K562 (cell line): ENCODE measurements around the gene TRABD. TPM values are rescaled to one million over a fixed set of nuclear protein-coding genes. Genes with fewer than 3 reads are reported as not detected.

ENCODE experiments used
- ATAC-seq: fragments of 200-7000 bp; cut with Tn5 transposase; 3 replicates; pipeline ENCODE4 v1.9.1; 2020; ENCODE audit warnings: moderate library complexity
- BruUV-seq: library from RNA; stranded (reverse); fragments of 400-500 nt; replicated peaks from 2 replicates; lab custom pipeline; 2021; lab: Mats Ljungman, UMichigan
- CTCF ChIA-PET: fragments of 300-600 bp; formaldehyde crosslinking; extraction: SDS; loops from one replicate; lab custom pipeline; 2021; ENCODE audit warnings: low intra/inter-chr PET ratio; lab: Yijun Ruan, JAX
- POLR2A ChIA-PET: fragments of 300-600, 350-650 bp; sonication (Branson Sonifier 250); formaldehyde crosslinking; extraction: SDS; loops from one replicate; lab custom pipeline; 2021; ENCODE audit warnings: antibody characterized with exemption, inconsistent platforms; lab: Yijun Ruan, JAX
- DNase-seq, 4 experiments: peaks; one replicate each; pipeline versions ENCODE4 v3.0.0 to v3.0.0-alpha.2; 2011 to 2018; ENCODE audit warnings: low spot score in 3 of 4, mixed read lengths in 3 of 4; ENCODE audit errors: extremely low read depth in 1 of 4
- FAIRE-seq: peaks from 2 replicates; lab custom pipeline; 2011; peaks lifted over from hg19 to GRCh38; lab: Jason Lieb, UNC
- H2AFZ ChIP-seq: 2 replicates; pipeline ENCODE4 v1.6.0; 2011; ENCODE audit warnings: low read depth, low read length, control low read depth, inconsistent platforms
- H3K27ac ChIP-seq: fragments of 200-600 bp; 3 replicates; pipeline ENCODE4 v1.8.0; 2011; ENCODE audit warnings: low read depth, mild to moderate bottlenecking, control low read depth, inconsistent platforms, low read length, moderate library complexity, mixed read lengths; ENCODE audit errors: extremely low read depth
- H3K27me3 ChIP-seq, 2 experiments: fragments of 300-600 bp in 1 of 2; 2 replicates in 1 of 2; 3 replicates in 1 of 2; pipeline versions ENCODE4 v1.6.0 to v1.8.0; 2011; ENCODE audit warnings: inconsistent platforms in 2 of 2, low read length in 2 of 2, mild to moderate bottlenecking in 1 of 2, mixed read lengths in 1 of 2, moderate library complexity in 1 of 2; ENCODE audit not compliant: control insufficient read depth in 2 of 2, insufficient read depth in 2 of 2
- H3K36me3 ChIP-seq: fragments of 300-600 bp; 3 replicates; pipeline ENCODE4 v1.8.0; 2011; ENCODE audit warnings: mild to moderate bottlenecking, low read length, inconsistent platforms; ENCODE audit not compliant: control insufficient read depth, insufficient read depth
- H3K4me1 ChIP-seq, 2 experiments: fragments of 200-600 bp in 1 of 2; replicated peaks in 1 of 2; 2 replicates in 1 of 2; 3 replicates in 1 of 2; pipeline versions ENCODE4 v1.5.1 to v1.8.0; 2011; ENCODE audit warnings: inconsistent platforms in 2 of 2, low read length in 2 of 2, mild to moderate bottlenecking in 1 of 2, mixed read lengths in 1 of 2, moderate library complexity in 1 of 2; ENCODE audit not compliant: control insufficient read depth in 2 of 2, insufficient read depth in 2 of 2
- H3K4me2 ChIP-seq: 2 replicates; pipeline ENCODE4 v1.6.1; 2011; ENCODE audit warnings: low read length, control low read depth, inconsistent platforms, mixed read lengths; ENCODE audit not compliant: insufficient read depth
- H3K4me3 ChIP-seq: fragments of 200-600 bp; sonication (generic), shearing (Covaris generic); 2 replicates; pipeline ENCODE4 v1.5.1; 2016; ENCODE audit warnings: control low read depth, inconsistent platforms
- H3K79me2 ChIP-seq: fragments of 200-600 bp; 3 replicates; pipeline ENCODE4 v1.8.0; 2011; ENCODE audit warnings: low read length, inconsistent platforms; ENCODE audit not compliant: control insufficient read depth, insufficient read depth
- H3K9ac ChIP-seq, 2 experiments: 2 replicates each; pipeline versions ENCODE4 v1.6.0 to v1.6.1; 2011; ENCODE audit warnings: low read depth in 2 of 2, low read length in 2 of 2, control low read depth in 1 of 2, inconsistent platforms in 1 of 2, mild to moderate bottlenecking in 1 of 2, mixed read lengths in 1 of 2; ENCODE audit not compliant: insufficient read depth in 1 of 2
- H3K9me1 ChIP-seq: one replicate; pipeline ENCODE4 v1.6.0; 2011; ENCODE audit warnings: inconsistent platforms, mild to moderate bottlenecking, low read length, moderate library complexity; ENCODE audit not compliant: control insufficient read depth, insufficient read depth
- H3K9me3 ChIP-seq: replicated peaks from 2 replicates; pipeline ENCODE4 v1.5.1; 2011; ENCODE audit warnings: low read depth, low read length, inconsistent platforms; ENCODE audit not compliant: control insufficient read depth, insufficient read depth
- H4K20me1 ChIP-seq: replicated peaks from 2 replicates; pipeline ENCODE4 v1.6.1; 2011; ENCODE audit warnings: low read length, inconsistent platforms, mixed read lengths; ENCODE audit not compliant: control insufficient read depth, insufficient read depth
- RBFOX2 ChIP-seq: fragments of 200-400 bp; formaldehyde crosslinking; IDR thresholded peaks from 2 replicates; pipeline ENCODE4 v1.6.1; 2017; ENCODE audit warnings: low read depth, mild to moderate bottlenecking, low read length, moderate library complexity
- WGBS: fragments of 100-300 bp; shearing (Covaris generic); methylation state at CpG from one replicate; pipeline ENCODE4 v1.1.6; 2016; ENCODE audit warnings: low coverage, mixed read lengths; ENCODE audit not compliant: insufficient coverage; ENCODE audit errors: missing lambda C conversion rate; 5-methylcytosine and 5-hydroxymethylcytosine counted together
- in situ Hi-C: fragments of 300-500 bp; cut with MboI; formaldehyde crosslinking; loops from 4 replicates; pipeline ENCODE4 v1.15.0; 2018; ENCODE audit warnings: inconsistent platforms, mixed read lengths
- intact Hi-C: fragments of 100-400 bp; cut with micrococcal nuclease; formaldehyde crosslinking; loops from 2 replicates; pipeline ENCODE4 v1.14.2; 2022
- polyA plus RNA-seq, 8 experiments: library from polyadenylated mRNA; depleted of rRNA in 4 of 8; stranded (reverse) in 5 of 8; unstranded in 3 of 8; fragments of >200 nt; fragmentation: Nextera tagmentation in 2 of 8; fragmentation: Illumina TruSeq in 1 of 8; extraction: Ambion mirVana in 2 of 8; extraction: Trizol in 1 of 8; gene quantifications; 2 replicates each; pipeline versions ENCODE4 v1.2.1 to v1.2.3, GENCODE V29; 2011 to 2014; ENCODE audit warnings: inconsistent platforms in 1 of 8, missing spikeins in 1 of 8
- total RNA-seq, 7 experiments: library from RNA; depleted of rRNA in 6 of 7; stranded (reverse); fragments of >200 nt in 6 of 7; fragmentation: Illumina TruSeq in 2 of 7; extraction: Trizol in 2 of 7; gene quantifications; 2 replicates each; pipeline versions ENCODE4 v1.2.1 to v1.2.3, GENCODE V29; 2011 to 2021; ENCODE audit warnings: low replicate concordance in 1 of 7
- TF ChIP-seq, protein P1 (sequence below): sonication (generic); formaldehyde crosslinking; IDR thresholded peaks from 2 replicates; pipeline ENCODE4 v1.8.0; 2022; ENCODE audit warnings: mild to moderate bottlenecking, missing genetic modification reagents, borderline replicate concordance

The TRABD gene
- total and polyA plus RNA-seq, 9 of the 15 experiments (the other 6 are each of a cell fraction or from before 2014, with no cell fraction given) = 0.08 to 62.9 (median 14.0) TPM

DNA sequence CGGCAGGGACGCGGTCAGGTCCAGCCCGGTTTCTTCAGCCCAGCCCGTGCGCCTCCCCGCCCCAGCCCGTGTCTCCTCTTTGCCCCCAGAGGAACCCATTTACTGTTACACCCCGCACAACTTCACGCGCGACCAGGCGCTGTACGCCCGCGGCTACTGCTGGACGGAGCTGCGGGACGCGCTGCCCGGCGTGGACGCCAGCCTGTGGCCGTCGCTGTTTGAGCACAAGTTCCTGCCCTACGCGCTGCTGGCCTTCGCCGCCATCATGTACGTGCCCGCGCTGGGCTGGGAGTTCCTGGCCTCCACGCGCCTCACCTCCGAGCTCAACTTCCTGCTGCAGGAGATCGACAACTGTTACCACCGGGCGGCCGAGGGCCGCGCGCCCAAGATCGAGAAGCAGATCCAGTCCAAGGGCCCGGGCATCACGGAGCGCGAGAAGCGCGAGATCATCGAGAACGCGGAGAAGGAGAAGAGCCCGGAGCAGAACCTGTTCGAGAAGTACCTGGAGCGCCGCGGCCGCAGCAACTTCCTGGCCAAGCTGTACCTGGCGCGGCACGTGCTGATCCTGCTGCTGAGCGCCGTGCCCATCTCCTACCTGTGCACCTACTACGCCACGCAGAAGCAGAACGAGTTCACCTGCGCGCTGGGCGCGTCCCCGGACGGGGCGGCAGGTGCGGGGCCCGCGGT lies 8.7 kb upstream of the TRABD start:
- H3K27ac ChIP-seq = no peak overlapping the region
- TF ChIP-seq RBFOX2 = 0 out of 2 replicates have a peak, but pooled peaks have one; percentile 1
- TF ChIP-seq, protein P1, sequence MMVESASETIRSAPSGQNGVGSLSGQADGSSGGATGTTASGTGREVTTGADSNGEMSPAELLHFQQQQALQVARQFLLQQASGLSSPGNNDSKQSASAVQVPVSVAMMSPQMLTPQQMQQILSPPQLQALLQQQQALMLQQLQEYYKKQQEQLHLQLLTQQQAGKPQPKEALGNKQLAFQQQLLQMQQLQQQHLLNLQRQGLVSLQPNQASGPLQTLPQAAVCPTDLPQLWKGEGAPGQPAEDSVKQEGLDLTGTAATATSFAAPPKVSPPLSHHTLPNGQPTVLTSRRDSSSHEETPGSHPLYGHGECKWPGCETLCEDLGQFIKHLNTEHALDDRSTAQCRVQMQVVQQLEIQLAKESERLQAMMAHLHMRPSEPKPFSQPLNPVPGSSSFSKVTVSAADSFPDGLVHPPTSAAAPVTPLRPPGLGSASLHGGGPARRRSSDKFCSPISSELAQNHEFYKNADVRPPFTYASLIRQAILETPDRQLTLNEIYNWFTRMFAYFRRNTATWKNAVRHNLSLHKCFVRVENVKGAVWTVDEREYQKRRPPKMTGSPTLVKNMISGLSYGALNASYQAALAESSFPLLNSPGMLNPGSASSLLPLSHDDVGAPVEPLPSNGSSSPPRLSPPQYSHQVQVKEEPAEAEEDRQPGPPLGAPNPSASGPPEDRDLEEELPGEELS (CRISPR knock-in tag) = no peak
- no peaks in the 10 kb centered on the region for H3K79me2 ChIP-seq
- no peak overlapping the region for H2AFZ ChIP-seq
- H3K4me2 ChIP-seq = no peak overlapping the region
- CTCF ChIA-PET = no interaction called here
- no peaks in the 10 kb centered on the region for H3K9me3 ChIP-seq
- H4K20me1 ChIP-seq = no peaks in the 10 kb centered on the region
- H3K4me1 ChIP-seq = peaks cover 0 to 55% of the 10 kb centered on the region in 2 experiments; a peak in 2 of 5 replicates
- H3K4me3 ChIP-seq = no peak overlapping the region
- 97% methylated on average over 28 of the region's 76 CpGs for WGBS
- POLR2A ChIA-PET = interaction anchor here (0.6 kb wide), 1 partner anchor 176 kb away, joined by 4 read pairs; no protein-coding TSS in a partner anchor
- H3K27me3 ChIP-seq = no peaks in the 10 kb centered on the region
- FAIRE-seq (no peak), DNase-seq (no peak), ATAC-seq (no peak)
- H3K9me1 ChIP-seq = no peaks in the 10 kb centered on the region
- H3K9ac ChIP-seq = no peak overlapping the region; a peak in 1 of 4 replicates
- no TSS peak for BruUV-seq
- in situ Hi-C loops (no loop called here), intact Hi-C loops (no loop called here)
- no peaks in the 10 kb centered on the region for H3K36me3 ChIP-seq
